ENCODE measurements around the gene FEM1B.
A peak's percentile ranks its signal among the peaks of the same experiment; 100 is the strongest.

Gene FEM1B

DNA sequence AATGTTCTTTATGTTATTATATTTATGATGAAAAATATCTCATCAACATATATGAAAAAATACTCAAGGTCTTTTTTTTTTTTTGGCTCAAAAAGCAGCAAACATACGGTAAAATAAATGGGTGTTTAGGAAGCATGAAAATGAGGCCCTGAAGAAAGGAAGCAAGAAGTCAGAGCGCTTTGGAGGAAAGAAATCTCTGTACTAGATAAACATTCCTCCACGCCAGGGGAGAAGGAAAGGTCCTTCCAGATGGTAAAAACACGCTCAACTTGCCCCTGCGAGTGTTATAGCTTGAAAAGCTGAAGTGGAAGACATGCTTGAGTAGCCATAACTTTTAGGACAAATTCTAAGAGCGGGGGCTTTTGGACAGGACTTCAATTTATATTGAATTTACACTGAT lies 52.9 kb downstream of the FEM1B start:
- ATAC-seq (ENCODE audit: low read depth) (no peak), DNase-seq (ENCODE audit: low spot score) (no peak)
- TF ChIP-seq, protein P1, sequence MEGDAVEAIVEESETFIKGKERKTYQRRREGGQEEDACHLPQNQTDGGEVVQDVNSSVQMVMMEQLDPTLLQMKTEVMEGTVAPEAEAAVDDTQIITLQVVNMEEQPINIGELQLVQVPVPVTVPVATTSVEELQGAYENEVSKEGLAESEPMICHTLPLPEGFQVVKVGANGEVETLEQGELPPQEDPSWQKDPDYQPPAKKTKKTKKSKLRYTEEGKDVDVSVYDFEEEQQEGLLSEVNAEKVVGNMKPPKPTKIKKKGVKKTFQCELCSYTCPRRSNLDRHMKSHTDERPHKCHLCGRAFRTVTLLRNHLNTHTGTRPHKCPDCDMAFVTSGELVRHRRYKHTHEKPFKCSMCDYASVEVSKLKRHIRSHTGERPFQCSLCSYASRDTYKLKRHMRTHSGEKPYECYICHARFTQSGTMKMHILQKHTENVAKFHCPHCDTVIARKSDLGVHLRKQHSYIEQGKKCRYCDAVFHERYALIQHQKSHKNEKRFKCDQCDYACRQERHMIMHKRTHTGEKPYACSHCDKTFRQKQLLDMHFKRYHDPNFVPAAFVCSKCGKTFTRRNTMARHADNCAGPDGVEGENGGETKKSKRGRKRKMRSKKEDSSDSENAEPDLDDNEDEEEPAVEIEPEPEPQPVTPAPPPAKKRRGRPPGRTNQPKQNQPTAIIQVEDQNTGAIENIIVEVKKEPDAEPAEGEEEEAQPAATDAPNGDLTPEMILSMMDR (IDR thresholded peaks at IDR 0.05; ENCODE audit: poor library complexity, severe bottlenecking) = no peak
- no peak overlapping the region for H3K27ac ChIP-seq (ENCODE audit: poor library complexity, severe bottlenecking)
- no peak overlapping the region for H3K4me3 ChIP-seq (ENCODE audit: severe bottlenecking)
- H3K27me3 ChIP-seq (ENCODE audit: insufficient read depth, poor library complexity, severe bottlenecking) = no peaks in the 10 kb centered on the region
- H3K36me3 ChIP-seq (ENCODE audit: low read depth) = no peaks in the 10 kb centered on the region
- H3K4me1 ChIP-seq (ENCODE audit: insufficient read depth, poor library complexity, severe bottlenecking) = peaks cover 6% of the 10 kb centered on the region
- H3K9me3 ChIP-seq (ENCODE audit: severe bottlenecking) = no peaks in the 10 kb centered on the region

DNA sequence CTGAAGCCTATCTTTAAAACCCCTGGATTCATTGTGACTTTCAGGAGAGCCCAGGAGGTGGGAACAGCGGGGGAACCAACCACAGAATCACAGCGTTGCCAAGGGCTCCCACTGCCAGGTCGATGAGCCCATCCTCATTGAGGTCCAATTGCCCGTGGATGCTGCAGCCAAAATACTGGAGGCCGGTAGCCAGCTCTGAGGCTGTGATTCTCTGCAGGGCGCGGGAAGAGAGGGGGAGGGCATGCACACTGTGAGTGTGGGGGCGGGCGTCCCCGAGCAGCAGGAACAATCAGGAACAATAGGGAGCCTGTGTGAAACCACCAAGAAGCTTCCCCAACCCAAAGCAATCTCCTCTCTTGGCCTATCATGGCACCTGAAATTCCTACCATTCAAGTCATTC lies 53.4 kb downstream of the FEM1B start:
- Histone ChIP-seq H3K4me1 (ENCODE audit: insufficient read depth, poor library complexity, severe bottlenecking) (peaks cover 6% of the 10 kb centered on the region), H3K36me3 (ENCODE audit: low read depth) (no peaks in the 10 kb centered on the region), H3K9me3 (ENCODE audit: severe bottlenecking) (no peaks in the 10 kb centered on the region), H3K27me3 (ENCODE audit: insufficient read depth, poor library complexity, severe bottlenecking) (no peaks in the 10 kb centered on the region), H3K4me3 (ENCODE audit: severe bottlenecking) (no peak overlapping the region), H3K27ac (ENCODE audit: poor library complexity, severe bottlenecking) (no peak overlapping the region)
- no peak for ATAC-seq (ENCODE audit: low read depth)
- DNase-seq (ENCODE audit: low spot score) = no peak
- TF ChIP-seq, protein P1 (IDR thresholded peaks at IDR 0.05; ENCODE audit: poor library complexity, severe bottlenecking) = no peak

DNA sequence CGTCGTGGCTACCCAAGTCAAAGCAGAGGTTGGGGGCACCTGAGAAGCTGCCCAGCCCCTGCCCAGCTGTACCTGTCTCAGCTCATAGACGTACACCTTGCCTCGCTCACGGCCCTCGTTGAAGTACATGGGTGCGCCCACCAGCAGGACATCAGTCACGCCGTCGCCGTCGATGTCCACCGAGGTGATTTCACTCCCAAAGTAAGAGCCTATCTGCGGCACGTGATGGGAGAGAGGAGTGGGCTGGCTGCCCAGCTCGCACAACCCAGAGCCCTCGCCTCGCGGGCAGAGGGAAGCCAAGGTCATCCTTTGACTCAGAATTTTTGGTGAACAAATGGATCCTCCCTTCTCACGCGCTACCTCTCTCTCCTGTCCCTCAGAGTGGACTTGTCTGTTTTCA lies 54.7 kb downstream of the FEM1B start:
- H3K4me3 ChIP-seq (ENCODE audit: severe bottlenecking) = no peak overlapping the region
- H3K27me3 ChIP-seq (ENCODE audit: insufficient read depth, poor library complexity, severe bottlenecking) = no peaks in the 10 kb centered on the region
- peaks cover 6% of the 10 kb centered on the region for H3K4me1 ChIP-seq (ENCODE audit: insufficient read depth, poor library complexity, severe bottlenecking)
- ATAC-seq (ENCODE audit: low read depth) (no peak), DNase-seq (ENCODE audit: low spot score) (no peak)
- H3K27ac ChIP-seq (ENCODE audit: poor library complexity, severe bottlenecking) = no peak overlapping the region
- TF ChIP-seq, protein P1 (IDR thresholded peaks at IDR 0.05; ENCODE audit: poor library complexity, severe bottlenecking) = no peak
- no peaks in the 10 kb centered on the region for H3K36me3 ChIP-seq (ENCODE audit: low read depth)
- H3K9me3 ChIP-seq (ENCODE audit: severe bottlenecking) = no peaks in the 10 kb centered on the region

DNA sequence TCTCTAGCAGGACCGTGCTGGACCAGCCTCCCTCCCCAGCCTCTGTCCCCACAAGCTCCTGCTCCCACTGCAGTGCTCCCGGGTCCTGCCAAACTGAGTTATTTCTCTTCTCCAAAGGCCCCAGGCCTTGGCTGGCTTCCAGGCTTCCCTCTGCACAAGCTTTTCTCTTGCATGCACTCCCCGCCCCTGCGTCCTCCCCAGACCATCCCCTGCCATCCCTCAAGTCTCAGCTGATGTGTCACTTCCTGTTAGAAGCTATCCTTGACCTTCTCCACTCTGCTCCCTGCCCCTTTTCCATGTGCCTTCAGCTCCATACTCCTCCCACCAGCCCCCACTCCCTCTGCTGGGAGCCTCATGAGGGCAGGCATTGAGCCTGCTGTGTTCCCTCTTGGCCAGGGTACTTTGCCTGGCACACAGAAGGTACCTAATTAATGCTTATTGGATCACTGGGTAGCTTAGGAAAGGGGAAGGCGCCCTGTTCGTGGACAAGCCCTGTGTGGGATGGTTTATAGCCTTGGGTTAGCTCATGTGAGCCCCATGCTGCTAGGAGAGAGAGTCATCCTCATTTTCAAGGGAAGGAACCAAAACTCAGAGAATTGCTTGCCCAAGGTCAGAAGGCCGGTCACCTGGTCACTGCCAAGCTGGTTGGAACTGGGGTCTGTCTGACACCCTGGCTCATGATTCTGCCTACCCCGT lies 56.4 kb downstream of the FEM1B start:
- Histone ChIP-seq H3K36me3 (ENCODE audit: low read depth) (no peaks in the 10 kb centered on the region), H3K27ac (ENCODE audit: poor library complexity, severe bottlenecking) (no peak overlapping the region), H3K27me3 (ENCODE audit: insufficient read depth, poor library complexity, severe bottlenecking) (no peaks in the 10 kb centered on the region), H3K4me3 (ENCODE audit: severe bottlenecking) (no peak overlapping the region), H3K4me1 (ENCODE audit: insufficient read depth, poor library complexity, severe bottlenecking) (peaks cover 6% of the 10 kb centered on the region), H3K9me3 (ENCODE audit: severe bottlenecking) (no peaks in the 10 kb centered on the region)
- TF ChIP-seq, protein P1 (IDR thresholded peaks at IDR 0.05; ENCODE audit: poor library complexity, severe bottlenecking) = no peak
- DNase-seq (ENCODE audit: low spot score) (no peak), ATAC-seq (ENCODE audit: low read depth) (peak; percentile 74)

DNA sequence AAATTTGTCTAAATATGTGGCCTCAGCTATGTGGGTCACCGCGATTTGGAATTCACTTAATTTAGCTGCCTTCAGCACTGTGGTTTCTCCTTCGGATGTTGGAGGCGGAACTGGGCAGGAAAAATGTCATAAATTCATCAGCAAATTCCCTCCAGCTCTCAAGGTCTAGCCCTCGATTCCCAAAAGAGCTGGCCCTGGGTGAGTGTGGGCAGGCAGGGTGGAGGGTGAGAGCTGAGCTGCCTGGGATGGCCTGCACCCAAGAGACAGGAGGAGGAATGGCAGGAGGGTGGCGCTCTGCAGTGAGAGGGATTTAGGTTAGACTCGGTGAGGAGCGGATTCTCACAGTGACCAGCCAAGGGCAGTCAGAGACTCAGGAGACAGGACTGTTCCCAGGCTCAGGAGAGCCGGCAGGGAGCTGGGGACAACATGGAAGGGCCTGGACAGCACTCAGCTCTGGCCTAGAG lies 57.1 kb downstream of the FEM1B start:
- no peak overlapping the region for H3K4me3 ChIP-seq (ENCODE audit: severe bottlenecking)
- ATAC-seq (ENCODE audit: low read depth) (no peak), DNase-seq (ENCODE audit: low spot score) (no peak)
- peaks cover 6% of the 10 kb centered on the region for H3K4me1 ChIP-seq (ENCODE audit: insufficient read depth, poor library complexity, severe bottlenecking)
- TF ChIP-seq, protein P1 (IDR thresholded peaks at IDR 0.05; ENCODE audit: poor library complexity, severe bottlenecking) = no peak
- no peaks in the 10 kb centered on the region for H3K36me3 ChIP-seq (ENCODE audit: low read depth)
- H3K9me3 ChIP-seq (ENCODE audit: severe bottlenecking) = no peaks in the 10 kb centered on the region
- H3K27me3 ChIP-seq (ENCODE audit: insufficient read depth, poor library complexity, severe bottlenecking) = no peaks in the 10 kb centered on the region
- H3K27ac ChIP-seq (ENCODE audit: poor library complexity, severe bottlenecking) = no peak overlapping the region

All from RWPE2 (cell line).